GM21515 (cell line): ENCODE measurements around the gene LMNA.
"Not testable (repeated sequence)": the region's sequence is repeated elsewhere in the genome, so short reads cannot be mapped to it uniquely, and the experiment has no call there.

Source experiments
- ATAC-seq: cut with Tn5 transposase; IDR thresholded peaks from one replicate; pipeline ENCODE4 v1.9.1; 2021; ENCODE audit not compliant: unreplicated experiment

The LMNA gene

DNA sequence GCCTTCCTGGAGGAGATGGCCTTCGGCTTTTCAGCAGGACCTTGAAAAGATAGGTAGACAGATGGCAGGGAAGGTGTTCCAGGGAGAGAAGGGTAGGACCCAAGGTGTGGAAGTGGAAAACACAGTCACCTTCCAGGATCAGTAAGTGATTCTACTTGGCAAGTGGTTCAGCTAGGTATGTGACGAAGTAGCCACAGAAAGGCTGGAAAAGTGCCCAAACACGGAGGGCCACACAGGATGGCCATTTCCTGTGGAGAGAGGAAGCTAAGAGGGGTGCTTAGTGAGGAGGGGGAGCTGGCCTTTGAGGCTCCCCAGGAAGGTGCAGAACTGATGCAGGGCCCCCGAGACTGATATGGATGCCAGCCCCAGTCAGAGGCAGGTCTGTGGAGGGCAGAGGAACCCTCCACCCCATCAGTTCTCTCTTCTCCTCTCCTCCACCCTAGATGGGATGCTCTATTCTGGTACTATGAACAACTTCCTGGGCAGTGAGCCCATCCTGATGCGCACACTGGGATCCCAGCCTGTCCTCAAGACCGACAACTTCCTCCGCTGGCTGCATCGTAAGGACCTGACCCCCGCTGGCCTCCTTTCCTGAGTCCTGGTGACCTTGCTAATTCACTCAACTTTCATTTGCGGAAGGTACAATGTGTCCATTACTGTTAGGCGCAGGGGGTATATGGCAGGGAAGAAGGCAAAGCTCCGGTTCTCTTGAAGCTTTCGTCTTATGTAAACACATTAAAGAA is 45.7 kb downstream of the LMNA start:
- no peak for ATAC-seq

DNA sequence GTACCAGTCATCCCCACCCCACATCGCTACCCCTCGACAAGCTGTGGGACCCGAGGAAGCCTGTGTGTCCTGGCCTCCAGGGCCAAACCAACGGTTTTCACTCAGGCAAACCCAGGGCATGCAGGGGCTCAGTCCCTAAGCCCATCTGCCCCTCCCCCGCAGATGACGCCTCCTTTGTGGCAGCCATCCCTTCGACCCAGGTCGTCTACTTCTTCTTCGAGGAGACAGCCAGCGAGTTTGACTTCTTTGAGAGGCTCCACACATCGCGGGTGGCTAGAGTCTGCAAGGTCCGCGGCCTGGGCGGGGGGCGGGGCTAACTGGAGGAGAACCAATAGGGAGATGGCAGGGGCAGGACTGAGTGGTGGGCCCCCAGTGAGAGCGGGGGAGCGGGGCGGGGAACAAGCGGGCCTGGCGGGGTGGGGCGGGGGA is 46.2 kb downstream of the LMNA start:
- ATAC-seq, result no peak

DNA sequence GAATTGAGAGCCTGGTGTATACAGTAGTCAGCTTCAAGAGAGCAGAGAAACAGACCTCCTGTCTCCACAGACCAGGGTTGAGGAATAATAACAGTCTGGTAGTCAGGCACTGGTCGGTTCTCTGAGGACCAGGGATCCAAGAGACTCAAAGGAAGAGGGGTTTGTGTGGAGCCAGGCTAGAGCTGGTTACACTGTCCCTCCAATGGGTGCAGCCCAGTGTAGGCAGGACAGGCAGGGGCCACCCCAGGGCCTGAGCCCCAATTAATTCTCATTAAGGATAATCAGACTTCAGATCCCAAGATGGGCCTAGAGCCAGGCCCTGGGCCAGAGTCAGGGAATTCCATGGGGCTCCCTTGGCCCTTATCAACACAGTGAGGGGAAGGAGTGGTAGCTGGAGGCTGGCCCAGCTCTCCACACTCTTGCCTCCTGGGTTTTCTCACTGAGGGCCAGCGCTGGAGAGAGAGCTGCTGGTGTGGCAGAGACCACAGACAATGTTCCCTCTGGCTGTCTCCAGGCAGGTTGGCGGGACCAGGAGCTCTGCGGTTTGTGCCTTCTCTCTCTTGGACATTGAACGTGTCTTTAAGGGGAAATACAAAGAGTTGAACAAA is 48.0 kb downstream of the LMNA start:
- no peak for ATAC-seq

DNA sequence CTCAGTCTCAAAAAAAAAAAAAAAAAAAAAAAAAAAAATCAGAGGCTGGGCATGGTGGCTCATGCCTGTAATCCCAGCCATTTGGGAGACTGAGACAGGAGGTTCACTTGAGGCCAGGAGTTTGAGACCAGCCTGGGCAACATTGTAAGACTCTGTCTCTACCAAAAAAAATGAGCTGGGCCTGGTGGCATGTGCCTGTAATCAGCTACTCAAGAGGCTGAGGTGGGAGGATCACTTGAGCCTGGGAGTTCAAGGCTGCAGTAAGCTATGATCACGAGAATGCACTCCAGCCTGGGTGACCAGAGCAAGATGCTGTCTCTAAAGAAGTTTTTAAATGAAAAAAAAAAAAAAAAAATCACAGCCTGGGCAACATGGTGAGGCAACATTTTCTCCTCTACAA is 49.2 kb downstream of the LMNA start:
- ATAC-seq, result no peak

DNA sequence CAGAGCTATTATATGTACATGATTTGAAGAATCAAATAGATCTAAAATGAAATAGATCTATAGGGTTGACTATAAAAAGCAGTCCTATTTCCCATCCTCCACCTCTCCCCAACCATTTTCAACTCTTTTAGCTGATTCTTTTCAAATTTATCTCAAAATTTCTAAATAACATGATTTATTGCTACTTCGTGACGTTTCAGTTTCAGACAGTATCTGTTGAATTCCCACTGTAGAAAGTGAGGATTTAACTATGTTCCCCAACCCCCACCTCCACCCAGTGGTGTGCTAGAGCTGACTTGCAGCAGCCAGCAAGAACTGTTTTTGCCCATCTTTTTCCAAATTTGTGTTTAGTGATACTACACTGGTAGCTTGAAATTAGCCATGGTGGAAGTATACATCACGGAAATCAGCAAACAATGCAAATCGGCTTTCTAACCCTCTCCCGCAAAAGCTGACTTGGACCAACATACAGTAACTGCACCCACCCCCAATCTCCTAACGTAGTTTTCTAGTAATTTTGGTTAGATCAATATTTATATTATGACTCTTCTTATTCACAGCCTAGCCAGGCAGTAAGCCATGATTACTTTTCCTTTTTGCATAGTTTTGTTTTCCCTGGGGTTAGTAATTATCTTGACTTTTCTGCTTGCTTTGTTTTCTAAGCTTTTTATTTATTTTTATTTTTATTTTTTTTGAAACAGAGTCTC is 49.8 kb downstream of the LMNA start:
- ATAC-seq, result no peak

DNA sequence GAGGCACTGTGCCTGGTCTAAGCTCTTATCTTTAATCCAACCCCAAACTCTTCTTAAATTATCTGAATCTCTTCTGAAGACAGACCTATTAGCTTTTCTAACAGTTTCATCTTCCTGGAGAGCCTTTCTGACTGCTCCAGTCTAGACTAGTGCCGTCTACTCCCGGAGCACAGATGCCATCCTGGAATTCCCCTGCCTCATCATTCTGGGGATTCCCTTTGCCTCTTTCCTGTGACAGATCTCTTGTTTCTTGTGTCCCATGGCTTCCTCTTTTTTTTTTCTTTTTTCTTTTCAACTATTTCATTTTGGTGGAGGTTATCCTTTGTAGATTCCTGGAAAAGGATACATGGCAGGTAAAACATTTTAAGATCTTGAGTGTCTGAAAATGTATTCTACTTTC is 50.6 kb downstream of the LMNA start:
- no peak for ATAC-seq

DNA sequence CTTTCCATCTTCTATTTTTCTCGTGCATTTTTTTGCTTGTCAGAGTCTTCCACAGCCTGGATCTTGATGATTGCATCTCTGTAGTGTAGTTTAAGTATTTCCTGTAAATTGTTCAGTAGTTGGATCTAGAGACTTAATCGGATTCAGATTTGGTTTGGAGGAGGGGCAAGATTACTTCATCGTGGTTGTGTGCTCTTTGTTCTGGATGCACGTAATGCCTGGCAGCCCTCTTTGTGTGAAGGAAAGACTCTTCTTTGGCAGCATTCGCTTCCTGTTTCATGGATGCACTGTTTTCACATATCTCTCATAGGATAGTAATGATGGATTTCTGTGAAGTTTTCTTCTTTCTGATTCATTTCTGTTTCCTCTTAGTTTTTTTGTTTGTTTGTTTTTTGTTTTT is 53.0 kb downstream of the LMNA start:
- no peak for ATAC-seq

DNA sequence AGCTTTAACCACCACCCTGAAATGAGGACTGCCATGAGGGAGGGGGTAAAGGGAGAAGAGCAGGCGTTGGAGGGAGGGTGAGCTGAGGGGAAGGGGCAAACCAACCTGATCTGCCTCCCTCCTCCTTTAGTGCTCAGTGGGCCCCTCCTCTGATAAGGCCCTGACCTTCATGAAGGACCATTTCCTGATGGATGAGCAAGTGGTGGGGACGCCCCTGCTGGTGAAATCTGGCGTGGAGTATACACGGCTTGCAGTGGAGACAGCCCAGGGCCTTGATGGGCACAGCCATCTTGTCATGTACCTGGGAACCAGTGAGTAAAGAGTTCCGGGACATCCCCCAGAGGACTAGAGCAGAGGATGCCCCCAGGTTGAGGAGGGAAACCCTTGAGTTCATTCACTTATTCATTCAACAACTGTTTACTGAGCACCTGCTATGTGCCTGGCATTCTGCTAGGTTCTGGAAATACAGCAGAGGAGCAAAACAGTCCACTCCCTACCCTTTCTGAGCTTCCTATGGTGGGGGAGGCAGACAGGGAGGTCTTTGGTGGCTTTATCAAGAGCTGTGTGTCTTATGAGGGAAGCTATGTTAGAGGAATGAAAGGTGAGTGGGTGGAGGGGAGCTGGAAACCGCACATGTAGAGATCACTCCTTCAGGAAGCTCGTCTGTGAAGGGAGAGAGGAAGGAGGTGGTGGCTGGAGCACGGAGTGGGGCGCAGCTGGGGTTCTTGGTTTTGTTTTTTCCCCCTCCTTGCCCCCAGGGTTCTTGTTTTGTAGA is 58.4 kb downstream of the LMNA start:
- no peak for ATAC-seq

DNA sequence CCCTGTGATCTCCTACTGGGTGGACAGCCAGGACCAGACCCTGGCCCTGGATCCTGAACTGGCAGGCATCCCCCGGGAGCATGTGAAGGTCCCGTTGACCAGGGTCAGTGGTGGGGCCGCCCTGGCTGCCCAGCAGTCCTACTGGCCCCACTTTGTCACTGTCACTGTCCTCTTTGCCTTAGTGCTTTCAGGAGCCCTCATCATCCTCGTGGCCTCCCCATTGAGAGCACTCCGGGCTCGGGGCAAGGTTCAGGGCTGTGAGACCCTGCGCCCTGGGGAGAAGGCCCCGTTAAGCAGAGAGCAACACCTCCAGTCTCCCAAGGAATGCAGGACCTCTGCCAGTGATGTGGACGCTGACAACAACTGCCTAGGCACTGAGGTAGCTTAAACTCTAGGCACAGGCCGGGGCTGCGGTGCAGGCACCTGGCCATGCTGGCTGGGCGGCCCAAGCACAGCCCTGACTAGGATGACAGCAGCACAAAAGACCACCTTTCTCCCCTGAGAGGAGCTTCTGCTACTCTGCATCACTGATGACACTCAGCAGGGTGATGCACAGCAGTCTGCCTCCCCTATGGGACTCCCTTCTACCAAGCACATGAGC is 62.2 kb downstream of the LMNA start:
- ATAC-seq, result no peak

DNA sequence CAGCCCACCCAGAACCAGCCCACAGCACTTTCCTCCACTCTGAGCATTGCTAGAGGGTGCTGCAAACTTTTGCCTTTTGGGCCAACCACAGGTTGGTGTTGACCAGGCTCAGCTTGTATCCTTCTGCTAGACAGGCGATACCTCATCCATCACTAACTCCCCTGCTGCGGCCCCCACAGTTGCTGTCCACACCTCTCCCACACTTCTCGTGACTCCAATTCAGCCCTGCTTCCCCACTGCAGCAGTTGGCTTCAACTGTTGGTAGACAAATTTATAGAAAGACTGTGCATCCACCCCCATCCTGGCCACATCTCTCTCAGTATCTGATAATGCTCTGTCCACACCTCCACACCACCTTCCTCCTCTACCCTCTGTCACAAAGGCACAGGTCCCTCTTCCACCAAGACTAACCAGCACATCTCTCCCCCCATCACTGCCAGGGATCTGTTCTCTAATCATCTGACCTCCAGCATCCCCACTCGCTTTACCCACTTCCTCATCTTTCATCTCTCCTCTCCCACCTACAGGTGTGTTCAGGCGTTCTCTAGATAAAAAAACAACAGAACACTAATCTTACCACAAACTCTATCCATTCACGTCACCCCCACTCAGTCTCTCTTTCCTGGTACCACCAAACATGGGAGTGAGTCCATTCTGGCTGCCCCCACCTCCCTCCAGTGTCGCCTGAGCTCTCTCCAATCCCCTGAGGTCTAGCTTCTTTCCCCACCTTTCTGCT is 63.6 kb downstream of the LMNA start:
- no peak for ATAC-seq

DNA sequence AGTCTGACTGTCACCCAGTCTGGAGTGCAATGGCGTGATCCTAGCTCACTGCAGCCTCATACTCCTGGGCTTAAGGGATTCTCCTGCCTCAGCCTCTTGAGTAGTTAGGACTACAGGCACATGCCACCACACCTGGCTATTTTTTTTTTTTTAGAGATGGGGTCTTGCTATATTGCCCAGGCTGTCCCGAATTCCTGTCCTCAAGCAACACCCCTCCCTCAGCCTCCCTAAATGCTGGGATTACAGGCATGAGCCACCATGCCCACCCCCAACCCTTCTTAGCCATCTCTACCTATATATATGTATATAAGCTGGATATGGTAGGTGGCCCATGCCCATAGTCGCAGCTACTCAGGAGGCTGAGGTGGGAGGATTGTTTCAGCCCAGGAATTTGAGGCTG is 66.0 kb downstream of the LMNA start:
- no peak for ATAC-seq

DNA sequence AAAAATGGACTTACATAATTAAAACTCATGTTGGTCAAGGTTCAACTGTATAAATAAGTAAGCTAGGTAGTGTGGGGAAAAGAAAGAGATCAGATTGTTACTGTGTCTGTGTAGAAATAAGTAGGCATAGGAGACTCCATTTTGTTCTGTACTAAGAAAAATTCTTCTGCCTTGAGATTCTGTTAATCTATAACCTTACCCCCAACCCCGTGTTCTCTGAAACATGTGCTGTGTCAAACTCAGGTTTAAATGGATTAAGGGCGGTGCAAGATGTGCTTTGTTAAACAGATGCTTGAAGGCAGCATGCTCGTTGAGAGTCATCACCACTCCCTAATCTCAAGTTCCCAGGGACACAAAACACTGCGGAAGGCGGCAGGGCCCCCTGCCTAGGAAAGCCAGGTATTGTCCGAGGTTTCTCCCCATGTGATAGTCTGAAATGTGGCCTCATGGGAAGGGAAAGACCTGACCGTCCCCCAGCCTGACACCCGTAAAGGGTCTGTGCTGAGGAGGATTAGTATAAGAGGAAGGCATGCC is 66.9 kb downstream of the LMNA start:
- ATAC-seq, result not testable (repeated sequence)

DNA sequence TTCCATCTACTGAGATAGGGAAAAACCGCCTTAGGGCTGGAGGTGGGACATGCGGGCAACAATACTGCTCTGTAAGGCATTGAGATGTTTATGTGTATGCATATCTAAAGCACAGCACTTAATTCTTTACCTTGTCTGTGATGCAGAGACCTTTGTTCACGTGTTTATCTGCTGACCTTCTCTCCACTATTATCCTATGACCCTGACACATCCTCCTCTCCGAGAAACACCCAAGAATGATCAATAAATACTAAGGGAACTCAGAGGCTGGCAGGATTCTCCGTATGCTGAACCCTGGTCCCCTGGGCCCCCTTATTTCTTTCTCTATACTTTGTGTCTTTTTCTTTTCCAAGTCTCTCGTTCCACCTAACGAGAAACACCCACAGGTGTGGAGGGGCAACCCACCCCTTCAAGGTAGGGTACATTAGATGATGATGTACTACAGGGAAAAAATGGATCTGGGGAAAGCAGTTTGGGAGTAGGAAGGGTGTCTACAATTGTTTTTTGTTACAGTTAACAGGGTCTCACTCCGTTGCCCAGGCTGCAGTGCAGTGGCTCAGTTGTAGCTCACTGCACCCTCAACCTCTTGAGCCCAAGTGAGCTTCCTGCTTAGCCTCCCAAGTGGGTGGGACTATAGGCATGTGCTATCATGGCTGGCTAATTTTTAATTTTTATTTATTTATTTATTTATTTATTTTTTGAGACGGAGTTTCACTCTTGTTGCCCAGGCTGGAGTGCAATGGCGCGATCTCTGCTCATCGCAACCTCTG is 67.7 kb downstream of the LMNA start:
- ATAC-seq, result not testable (repeated sequence)

DNA sequence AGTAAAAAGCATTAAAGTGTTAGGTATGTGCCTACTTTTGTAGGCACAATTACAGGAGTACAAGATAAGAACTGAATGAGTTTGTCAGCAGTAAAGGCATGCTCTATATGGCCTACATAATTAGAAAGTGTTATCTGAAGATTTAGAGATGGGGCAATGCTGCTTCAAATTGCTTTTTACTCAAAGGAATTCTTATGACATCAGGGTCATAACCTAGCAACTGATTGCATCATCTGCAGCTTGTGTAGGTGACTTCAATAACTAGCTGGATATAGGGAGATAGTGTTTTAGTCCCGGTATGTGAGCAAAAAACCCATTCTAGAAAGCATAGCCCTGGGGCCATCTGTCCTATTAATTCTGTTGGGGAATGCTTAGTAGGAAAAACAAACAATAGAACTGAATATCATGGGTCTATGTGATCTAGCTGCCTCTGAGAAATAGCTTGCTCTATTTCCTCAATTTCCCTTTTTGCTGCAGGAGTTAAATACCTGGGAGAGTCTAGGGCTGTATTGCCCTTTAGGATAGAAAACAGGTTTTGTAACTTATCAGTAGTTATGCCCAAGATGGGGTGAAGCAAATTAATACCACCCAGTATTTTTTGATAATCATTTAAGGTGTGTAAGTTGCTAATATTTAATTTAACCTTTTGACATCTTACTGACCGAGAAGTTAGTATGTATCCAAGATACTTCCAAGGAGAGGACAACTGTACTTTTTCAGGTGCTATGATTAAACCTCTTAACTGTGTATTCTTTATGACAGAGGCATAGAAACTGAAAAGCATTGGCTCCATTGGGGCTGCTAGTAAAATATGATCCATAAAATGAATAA is 72.1 kb downstream of the LMNA start:
- not testable (repeated sequence) for ATAC-seq
